ENCODE data around the gene ROPN1B. TPM values are rescaled to one million over a fixed set of nuclear protein-coding genes. Genes with fewer than 3 reads are reported as not detected.
"Not testable (repeated sequence)": the region's sequence is repeated elsewhere in the genome, so short reads cannot be mapped to it uniquely, and the experiment has no call there.

The ROPN1B gene
- total and polyA plus RNA-seq, 11 donors = 1.1 to 8.1 (median 2.0) TPM

DNA sequence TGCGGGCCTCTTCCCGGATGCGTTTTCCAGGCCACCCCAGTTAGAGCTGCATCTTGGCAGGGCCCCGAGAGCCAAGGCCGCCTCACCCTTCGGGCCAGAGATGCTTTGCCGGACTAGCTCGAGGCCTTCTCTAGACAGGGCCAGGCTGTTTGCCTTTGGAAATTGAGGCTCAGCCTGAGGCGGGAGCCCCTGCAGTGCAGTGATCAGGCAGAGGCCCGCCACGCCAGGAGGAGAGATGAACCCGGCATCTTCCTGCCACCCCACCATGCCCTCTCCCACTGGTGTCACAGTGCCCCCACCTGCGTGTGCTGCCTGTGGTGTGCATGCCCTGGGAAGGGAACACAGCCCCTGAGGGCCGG, 8.9 kb upstream of the ROPN1B start:
- intact Hi-C loops (cut with DNase I) = no loop called here
- peaks cover 0 to 30% (median 6%) of the 10 kb centered on the region in 9 donors for H3K27me3 ChIP-seq

DNA sequence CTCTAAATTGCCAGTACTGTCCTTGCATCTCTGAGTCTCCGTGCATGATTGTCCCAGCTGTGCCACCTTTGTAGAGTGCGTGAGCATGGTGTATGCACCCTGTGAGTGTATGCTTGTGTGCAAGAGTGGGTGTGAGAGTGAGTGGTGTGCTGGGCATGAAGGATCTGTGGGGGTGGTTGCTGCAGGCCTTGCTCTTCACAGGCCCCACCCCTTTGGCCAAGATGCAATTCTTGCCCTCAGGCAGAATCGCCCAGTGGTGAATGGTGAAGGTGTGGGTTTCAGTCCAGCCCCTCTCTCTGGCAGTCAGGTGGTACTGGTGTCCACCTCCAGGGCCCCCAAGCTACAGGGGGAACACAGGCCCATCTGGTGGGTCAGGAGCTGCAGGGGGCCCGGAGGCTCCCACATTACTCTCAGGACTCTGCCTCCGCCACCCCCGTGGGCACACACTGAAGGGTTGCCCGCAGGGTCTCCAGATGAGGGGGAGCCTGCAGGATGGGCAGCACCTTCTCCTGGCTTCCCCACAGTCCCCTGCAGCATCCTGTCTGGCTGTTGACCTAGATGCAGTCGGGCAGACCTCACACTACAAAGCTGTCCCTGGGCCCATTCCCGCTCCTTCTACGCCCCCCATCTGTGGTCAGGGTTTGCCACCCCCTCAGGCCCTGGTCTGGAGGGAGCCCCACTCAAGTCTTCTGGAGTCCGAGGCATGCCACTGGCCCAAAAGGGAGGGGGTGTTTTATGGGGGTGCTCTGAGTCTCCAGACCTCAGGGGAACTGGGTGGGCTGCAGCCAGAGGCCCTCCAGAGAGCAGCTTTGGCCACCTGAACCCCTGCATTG, 8.3 kb upstream of the ROPN1B start:
- no peak for TF ChIP-seq POLR2A (IDR thresholded peaks at IDR 0.05)
- TF ChIP-seq, protein P1, sequence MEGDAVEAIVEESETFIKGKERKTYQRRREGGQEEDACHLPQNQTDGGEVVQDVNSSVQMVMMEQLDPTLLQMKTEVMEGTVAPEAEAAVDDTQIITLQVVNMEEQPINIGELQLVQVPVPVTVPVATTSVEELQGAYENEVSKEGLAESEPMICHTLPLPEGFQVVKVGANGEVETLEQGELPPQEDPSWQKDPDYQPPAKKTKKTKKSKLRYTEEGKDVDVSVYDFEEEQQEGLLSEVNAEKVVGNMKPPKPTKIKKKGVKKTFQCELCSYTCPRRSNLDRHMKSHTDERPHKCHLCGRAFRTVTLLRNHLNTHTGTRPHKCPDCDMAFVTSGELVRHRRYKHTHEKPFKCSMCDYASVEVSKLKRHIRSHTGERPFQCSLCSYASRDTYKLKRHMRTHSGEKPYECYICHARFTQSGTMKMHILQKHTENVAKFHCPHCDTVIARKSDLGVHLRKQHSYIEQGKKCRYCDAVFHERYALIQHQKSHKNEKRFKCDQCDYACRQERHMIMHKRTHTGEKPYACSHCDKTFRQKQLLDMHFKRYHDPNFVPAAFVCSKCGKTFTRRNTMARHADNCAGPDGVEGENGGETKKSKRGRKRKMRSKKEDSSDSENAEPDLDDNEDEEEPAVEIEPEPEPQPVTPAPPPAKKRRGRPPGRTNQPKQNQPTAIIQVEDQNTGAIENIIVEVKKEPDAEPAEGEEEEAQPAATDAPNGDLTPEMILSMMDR (IDR thresholded peaks at IDR 0.05) = no peak
- Histone ChIP-seq H3K27ac (no peak overlapping the region), H3K9me3 (peaks cover 0 to 6% (median 0%) of the 10 kb centered on the region in 12 donors), H3K36me3 (no peaks in the 10 kb centered on the region), H3K4me3 (no peak overlapping the region), H3K27me3 (peaks cover 0 to 30% (median 6%) of the 10 kb centered on the region in 9 donors), H3K4me1 (no peaks in the 10 kb centered on the region)
- intact Hi-C loops (cut with DNase I) = no loop called here
- DNase-seq = no peak
- 83 to 87% (median 84%) methylated on average over 7 to 11 of the region's 11 CpGs for WGBS, 4 donors
- ATAC-seq = peak in 1 of 4 donors; percentile 5

More for the DNA sequence above, 8.9 kb upstream of the ROPN1B start:
- Histone ChIP-seq H3K9me3 (peaks cover 0 to 6% (median 0%) of the 10 kb centered on the region in 12 donors), H3K4me3 (no peak overlapping the region), H3K36me3 (no peaks in the 10 kb centered on the region), H3K27ac (no peak overlapping the region), H3K4me1 (no peaks in the 10 kb centered on the region)
- DNase-seq (peak in 2 of 5 donors; percentile 24 to 57), ATAC-seq (no peak)
- WGBS, 4 donors = 77 to 97% (median 92%) methylated on average over 4 to 14 of the region's 14 CpGs
- no peak for TF ChIP-seq POLR2A (IDR thresholded peaks at IDR 0.05)
- TF ChIP-seq, protein P1 (IDR thresholded peaks at IDR 0.05) = no peak

DNA sequence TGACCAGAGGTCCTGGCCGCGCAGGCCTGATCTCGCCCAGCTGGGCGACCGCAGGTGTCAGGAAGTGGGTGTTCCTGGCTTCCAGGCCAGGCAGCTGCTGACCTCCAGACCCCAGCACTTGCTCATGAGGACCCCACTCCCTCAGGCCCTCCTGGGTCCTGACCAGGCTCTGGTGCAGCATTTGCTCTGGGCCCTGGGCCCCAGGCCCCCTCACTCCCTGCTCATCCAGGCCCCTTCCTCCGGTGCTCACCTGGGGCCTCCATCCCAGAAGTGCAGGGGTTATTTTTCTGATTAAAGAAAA, 7.7 kb upstream of the ROPN1B start:
- no peak for TF ChIP-seq POLR2A (IDR thresholded peaks at IDR 0.05)
- TF ChIP-seq, protein P1 (IDR thresholded peaks at IDR 0.05) = no peak
- DNase-seq (no peak), ATAC-seq (no peak)
- 64 to 88% (median 77%) methylated on average over 4 to 6 of the region's 6 CpGs for WGBS, 4 donors
- H3K9me3 ChIP-seq = peaks cover 0 to 6% (median 0%) of the 10 kb centered on the region in 12 donors
- H3K4me3 ChIP-seq = no peak overlapping the region
- no peaks in the 10 kb centered on the region for H3K4me1 ChIP-seq
- intact Hi-C loops (cut with DNase I) = no loop called here
- H3K36me3 ChIP-seq = no peaks in the 10 kb centered on the region
- H3K27ac ChIP-seq = no peak overlapping the region
- H3K27me3 ChIP-seq = peaks cover 0 to 30% (median 6%) of the 10 kb centered on the region in 9 donors

DNA sequence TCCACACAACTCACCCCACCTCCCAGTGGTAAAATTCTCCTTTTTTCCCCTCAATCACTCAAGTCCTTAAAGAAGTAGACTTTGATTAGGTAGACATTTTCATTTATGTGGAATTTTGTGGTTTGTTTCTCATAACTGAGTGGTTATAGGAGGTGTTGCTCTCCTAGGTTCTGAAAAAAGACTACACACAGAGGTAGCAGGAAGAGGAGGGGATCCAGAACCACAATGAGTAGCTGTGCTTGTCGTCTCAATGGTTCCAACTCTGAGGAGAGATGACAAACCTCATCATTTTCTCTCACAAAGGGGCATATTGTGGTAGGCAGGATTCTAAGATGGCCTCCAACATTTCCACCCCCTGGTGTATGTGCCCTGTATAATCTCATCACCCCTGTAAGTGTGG, 5.1 kb upstream of the ROPN1B start:
- intact Hi-C loops (cut with DNase I); H3K27ac ChIP-seq; H3K36me3 ChIP-seq; DNase-seq; H3K4me1 ChIP-seq; H3K9me3 ChIP-seq; ATAC-seq; H3K4me3 ChIP-seq: not testable (repeated sequence)
- WGBS, 4 donors = 45 to 73% (median 61%) methylated on average over 1 of the region's 1 CpG
- H3K27me3 ChIP-seq = peaks cover 0 to 18% (median 1%) of the 10 kb centered on the region in 9 donors
